ENCODE data around the gene ATG4A. TPM values are rescaled to one million over a fixed set of nuclear protein-coding genes. Genes with fewer than 3 reads are reported as not detected.

Gene ATG4A, protein sequence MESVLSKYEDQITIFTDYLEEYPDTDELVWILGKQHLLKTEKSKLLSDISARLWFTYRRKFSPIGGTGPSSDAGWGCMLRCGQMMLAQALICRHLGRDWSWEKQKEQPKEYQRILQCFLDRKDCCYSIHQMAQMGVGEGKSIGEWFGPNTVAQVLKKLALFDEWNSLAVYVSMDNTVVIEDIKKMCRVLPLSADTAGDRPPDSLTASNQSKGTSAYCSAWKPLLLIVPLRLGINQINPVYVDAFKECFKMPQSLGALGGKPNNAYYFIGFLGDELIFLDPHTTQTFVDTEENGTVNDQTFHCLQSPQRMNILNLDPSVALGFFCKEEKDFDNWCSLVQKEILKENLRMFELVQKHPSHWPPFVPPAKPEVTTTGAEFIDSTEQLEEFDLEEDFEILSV
- total RNA-seq (2014; rRNA removed; shearing (Covaris generic)): 6.3 and 8.2 TPM in 2 replicates
- 8.9 and 11.5 TPM in 2 replicates for polyA plus RNA-seq (2016; fragmentation: Nextera tagmentation; extraction: Ambion mirVana)

DNA sequence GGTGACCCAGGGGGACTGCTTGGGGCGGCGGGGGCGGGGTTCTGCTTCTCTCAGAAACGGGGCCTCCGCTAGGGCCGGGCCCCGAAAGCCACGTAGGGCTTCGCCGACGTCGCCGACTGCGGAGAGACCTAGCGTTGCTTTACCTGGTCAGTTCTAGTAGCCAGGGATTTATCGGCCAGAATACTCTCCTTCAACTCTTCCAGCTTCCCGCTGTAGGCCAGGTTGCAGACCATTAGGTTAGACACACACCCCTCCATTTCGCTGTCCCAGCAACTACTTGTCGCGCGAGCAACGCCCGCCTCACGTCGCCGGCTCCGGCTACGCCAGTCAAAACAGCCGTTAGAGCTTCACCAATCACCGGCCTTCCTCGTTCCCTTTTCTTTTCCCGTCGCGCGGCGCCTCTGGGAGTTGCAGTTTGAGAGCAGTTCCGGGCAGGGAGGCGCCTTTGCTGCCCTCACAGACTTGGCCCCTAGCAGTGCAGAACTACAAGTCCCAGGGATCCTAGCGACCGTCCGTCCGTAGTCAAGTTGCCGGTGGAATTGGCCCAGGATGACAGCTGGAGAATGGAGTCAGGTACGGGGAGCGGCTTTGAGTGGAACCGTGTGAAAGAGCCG, at the start of gene ATG4A, which contains the start of gene PSMD10:
TSS of gene ATG4A (plus strand) at position 515 of the 614 bp plus-strand sequence. CDS start at position 564, 49 bp downstream.
TSS of gene PSMD10 (minus strand) at position 279 of the 614 bp plus-strand sequence. CDS start at position 257, 22 bp downstream.
- in situ Hi-C loops (cut with MboI): no loop called here
- H3F3A ChIP-seq (ENCODE audit: insufficient read depth): no peaks in the 10 kb centered on the region; the same call in 1 of the 2 replicates
- 0 to 4% methylated on average over 10 to 30 of the region's 47 CpGs for WGBS, 2 experiments (ENCODE audit: low coverage in 1 of 2, low lambda C conversion rate in 2 of 2, missing lambda C conversion rate in 2 of 2)

GRCh38 chrX:108044554-108045256, 46.9 kb upstream of the ATG4A start, which contains the start of gene VSIG1:
TSS of gene VSIG1 (plus strand) at chrX:108045065. CDS start at chrX:108045131, 66 bp downstream.
- Histone ChIP-seq H3K27me3 (replicated peaks; ENCODE audit: insufficient read depth) (no peaks in the 10 kb centered on the region), H3K9me2 (ENCODE audit: insufficient read depth) (no peaks in the 10 kb centered on the region), H3K9ac (no peak within 1 kb of the TSS), H3K9me3 (ENCODE audit: low read depth) (no peaks in the 10 kb centered on the region), H3K79me2 (ENCODE audit: insufficient read depth) (no peaks in the 10 kb centered on the region), H3F3A (ENCODE audit: insufficient read depth) (no peaks in the 10 kb centered on the region), H3K36me3 (ENCODE audit: low read depth) (no peaks in the 10 kb centered on the region), H3K4me3 (no peak within 1 kb of the TSS), H3K4me1 (ENCODE audit: insufficient read depth) (no peaks in the 10 kb centered on the region), H2AFZ (no peak within 1 kb of the TSS), H3K4me2 (ENCODE audit: unreplicated experiment) (no peak within 1 kb of the TSS), H3K27ac (no peak within 1 kb of the TSS), H4K20me1 (ENCODE audit: insufficient read depth) (no peaks in the 10 kb centered on the region)
- TF ChIP-seq EZH2phosphoT487 (IDR thresholded peaks at IDR 0.05; ENCODE audit: insufficient read depth, low read depth) (no peak), EZH2 (IDR thresholded peaks at IDR 0.05; ENCODE audit: insufficient read depth, poor library complexity, severe bottlenecking) (no peak)
- in situ Hi-C loops (cut with MboI): no loop called here
- no peak for DNase-seq
- WGBS, 2 experiments (ENCODE audit: low coverage in 1 of 2, low lambda C conversion rate in 2 of 2, missing lambda C conversion rate in 2 of 2): 82 to 83% methylated on average over 10 of the region's 10 CpGs

More for the DNA sequence above, at the start of gene ATG4A, which contains the start of gene PSMD10:
- Histone ChIP-seq H3K4me3 (peak within 1 kb of the TSS; percentile 94), H3K4me2 (ENCODE audit: unreplicated experiment) (peak within 1 kb of the TSS; percentile 97), H3K9me2 (ENCODE audit: insufficient read depth) (no peaks in the 10 kb centered on the region), H3K27me3 (replicated peaks; ENCODE audit: insufficient read depth) (no peaks in the 10 kb centered on the region), H3K27ac (peak within 1 kb of the TSS; percentile 97), H3K36me3 (ENCODE audit: low read depth) (peaks cover 7% of the 10 kb centered on the region; the same call in 1 of the 2 replicates), H3K4me1 (ENCODE audit: insufficient read depth) (peaks cover 8% of the 10 kb centered on the region; the same call in 1 of the 2 replicates), H3K9ac (peak within 1 kb of the TSS; percentile 100), H2AFZ (peak within 1 kb of the TSS; percentile 99), H3K9me3 (ENCODE audit: low read depth) (no peaks in the 10 kb centered on the region), H3K79me2 (ENCODE audit: insufficient read depth) (peaks cover 37% of the 10 kb centered on the region), H4K20me1 (ENCODE audit: insufficient read depth) (no peaks in the 10 kb centered on the region)
- peak; percentile 96 for DNase-seq
- TF ChIP-seq EZH2 (IDR thresholded peaks at IDR 0.05; ENCODE audit: insufficient read depth, poor library complexity, severe bottlenecking) (no peak), EZH2phosphoT487 (IDR thresholded peaks at IDR 0.05; ENCODE audit: insufficient read depth, low read depth) (no peak)

DNA sequence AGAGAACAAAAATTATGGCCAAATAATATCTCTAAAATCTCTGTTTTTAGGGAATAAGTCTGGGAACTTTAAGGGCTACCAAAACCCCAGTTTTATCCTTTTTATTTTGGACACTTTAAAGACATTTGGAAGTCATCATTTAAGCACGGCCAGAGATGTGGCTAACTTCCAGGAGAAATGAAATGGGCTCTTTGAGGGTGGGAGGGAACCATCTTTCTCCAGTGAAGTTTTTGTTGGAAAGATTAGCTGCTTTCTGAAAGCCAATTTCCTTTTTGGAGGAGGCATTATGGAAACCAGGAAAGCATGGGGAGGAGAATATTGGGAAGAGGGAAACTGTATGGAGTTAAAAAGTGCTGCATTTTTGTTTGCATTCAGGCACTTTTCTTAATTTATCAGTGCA, 41.9 kb upstream of the ATG4A start:
- no peak for DNase-seq

GRCh38 chrX:108053218-108053617, 38.4 kb upstream of the ATG4A start:
- H3K9me3 ChIP-seq (ENCODE audit: low read depth): no peaks in the 10 kb centered on the region
- H3K27ac ChIP-seq: no peak overlapping the region
- H3K79me2 ChIP-seq (ENCODE audit: insufficient read depth): no peaks in the 10 kb centered on the region
- no peak overlapping the region for H3K9ac ChIP-seq
- no peaks in the 10 kb centered on the region for H4K20me1 ChIP-seq (ENCODE audit: insufficient read depth)
- no peak overlapping the region for H3K4me2 ChIP-seq (ENCODE audit: unreplicated experiment)
- H3F3A ChIP-seq (ENCODE audit: insufficient read depth): no peaks in the 10 kb centered on the region
- H3K4me3 ChIP-seq: no peak overlapping the region
- H3K27me3 ChIP-seq (replicated peaks; ENCODE audit: insufficient read depth): no peaks in the 10 kb centered on the region
- TF ChIP-seq EZH2 (IDR thresholded peaks at IDR 0.05; ENCODE audit: insufficient read depth, poor library complexity, severe bottlenecking) (no peak), EZH2phosphoT487 (IDR thresholded peaks at IDR 0.05; ENCODE audit: insufficient read depth, low read depth) (no peak)
- in situ Hi-C loops (cut with MboI): no loop called here
- no peaks in the 10 kb centered on the region for H3K9me2 ChIP-seq (ENCODE audit: insufficient read depth)
- no peaks in the 10 kb centered on the region for H3K36me3 ChIP-seq (ENCODE audit: low read depth)
- DNase-seq: no peak
- H3K4me1 ChIP-seq (ENCODE audit: insufficient read depth): no peaks in the 10 kb centered on the region
- H2AFZ ChIP-seq: no peak overlapping the region

More for the DNA sequence above, 41.9 kb upstream of the ATG4A start:
- no peaks in the 10 kb centered on the region for H3K79me2 ChIP-seq (ENCODE audit: insufficient read depth)
- H2AFZ ChIP-seq: no peak overlapping the region
- no peak overlapping the region for H3K27ac ChIP-seq
- no peaks in the 10 kb centered on the region for H3K4me1 ChIP-seq (ENCODE audit: insufficient read depth)
- H3K36me3 ChIP-seq (ENCODE audit: low read depth): no peaks in the 10 kb centered on the region
- no peak overlapping the region for H3K9ac ChIP-seq
- no peak overlapping the region for H3K4me2 ChIP-seq (ENCODE audit: unreplicated experiment)
- no peaks in the 10 kb centered on the region for H3K9me3 ChIP-seq (ENCODE audit: low read depth)
- 8 to 9% methylated on average over 1 of the region's 1 CpG for WGBS, 2 experiments (ENCODE audit: low coverage in 1 of 2, low lambda C conversion rate in 2 of 2, missing lambda C conversion rate in 2 of 2)
- H3K4me3 ChIP-seq: no peak overlapping the region
- no peaks in the 10 kb centered on the region for H3F3A ChIP-seq (ENCODE audit: insufficient read depth)
- H3K27me3 ChIP-seq (replicated peaks; ENCODE audit: insufficient read depth): no peaks in the 10 kb centered on the region
- H3K9me2 ChIP-seq (ENCODE audit: insufficient read depth): no peaks in the 10 kb centered on the region
- in situ Hi-C loops (cut with MboI): no loop called here
- no peak for TF ChIP-seq EZH2 (IDR thresholded peaks at IDR 0.05; ENCODE audit: insufficient read depth, poor library complexity, severe bottlenecking)
- no peak for TF ChIP-seq EZH2phosphoT487 (IDR thresholded peaks at IDR 0.05; ENCODE audit: insufficient read depth, low read depth)
- no peaks in the 10 kb centered on the region for H4K20me1 ChIP-seq (ENCODE audit: insufficient read depth)

Data from GM23248 (cell line).